Stimulated activated CD8-positive, alpha-beta memory T cell treated with anti-CD3 and anti-CD28 coated beads, Interleukin-4, amount 100 ng/mL, for 4 hours (primary cell): ENCODE measurements around the gene OR2B6.

Experiments
- DNase-seq, 2 donors: peaks; one replicate each; pipeline ENCODE4 v3.0.0-alpha.2; 2020; ENCODE audit warnings: low read depth in 2 of 2, low spot score in 1 of 2

The OR2B6 gene

GRCh38 chr6:27994616-27995015 lies 37.6 kb downstream of the OR2B6 start:
- DNase-seq: no peak

GRCh38 chr6:28000351-28001045 lies 43.5 kb downstream of the OR2B6 start:
- DNase-seq: no peak

DNA sequence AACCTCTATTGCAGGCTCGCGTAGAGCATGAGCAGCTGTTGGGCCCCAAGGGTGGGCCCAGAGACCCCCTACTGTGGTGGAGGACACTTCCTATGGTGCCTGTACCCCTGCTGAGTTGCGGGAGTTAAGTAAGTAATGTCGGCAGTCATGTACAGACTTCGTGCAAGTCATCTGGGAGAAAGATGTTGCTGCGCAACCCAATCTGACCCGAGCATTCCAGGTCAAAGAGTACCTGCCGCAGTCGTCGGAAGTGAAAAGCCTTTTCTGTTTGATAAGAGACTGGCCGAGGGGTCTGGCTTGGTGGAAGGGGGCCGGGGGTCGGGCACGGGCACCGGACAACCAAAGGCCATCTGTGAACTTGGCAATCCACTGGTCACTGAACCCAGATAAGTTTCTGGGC lies 44.3 kb downstream of the OR2B6 start:
- no peak for DNase-seq

- DNase-seq: no peak
Measured at GRCh38 chr6:28001751-28002150, 44.7 kb downstream of the OR2B6 start.

- DNase-seq: no peak
Measured at GRCh38 chr6:28002161-28002560, 45.1 kb downstream of the OR2B6 start.

- no peak for DNase-seq
Measured at GRCh38 chr6:28003059-28003458, 46.0 kb downstream of the OR2B6 start.

GRCh38 chr6:28003661-28004060 lies 46.6 kb downstream of the OR2B6 start:
- no peak for DNase-seq

GRCh38 chr6:28004350-28005151 lies 47.5 kb downstream of the OR2B6 start:
- no peak for DNase-seq

GRCh38 chr6:28005152-28005890 lies 48.3 kb downstream of the OR2B6 start:
- no peak for DNase-seq

DNA sequence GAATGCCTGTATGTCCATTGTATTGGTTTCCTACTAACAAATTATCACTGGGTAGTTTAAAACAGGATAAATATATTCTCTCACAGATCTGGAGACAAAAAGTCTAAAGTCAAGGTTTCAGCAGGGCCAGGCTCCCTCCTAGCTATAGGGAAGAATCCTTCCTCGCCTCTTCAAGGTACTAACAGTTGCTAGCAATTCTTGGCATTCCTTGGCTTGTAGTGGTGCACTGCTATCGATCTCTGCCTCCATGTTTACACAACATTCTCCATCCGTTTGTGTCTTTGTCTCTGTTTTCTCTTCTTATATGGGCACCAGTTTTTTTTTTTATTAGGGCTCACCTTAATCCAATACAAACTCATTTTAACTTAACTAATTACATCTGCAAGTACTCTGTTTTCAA lies 48.9 kb downstream of the OR2B6 start:
- DNase-seq: no peak
